Stimulated activated CD8-positive, alpha-beta memory T cell treated with anti-CD3 and anti-CD28 coated beads, Interleukin-7, amount 100 ng/mL, for 1 hour (primary cell): ENCODE measurements around the gene SSR2.
"Not testable (repeated sequence)": the region's sequence is repeated elsewhere in the genome, so short reads cannot be mapped to it uniquely, and the experiment has no call there.

Experiments
- DNase-seq, 2 donors: peaks; one replicate each; pipeline ENCODE4 v3.0.0-alpha.2; 2020; ENCODE audit warnings: low read depth in 2 of 2

Gene SSR2

DNA sequence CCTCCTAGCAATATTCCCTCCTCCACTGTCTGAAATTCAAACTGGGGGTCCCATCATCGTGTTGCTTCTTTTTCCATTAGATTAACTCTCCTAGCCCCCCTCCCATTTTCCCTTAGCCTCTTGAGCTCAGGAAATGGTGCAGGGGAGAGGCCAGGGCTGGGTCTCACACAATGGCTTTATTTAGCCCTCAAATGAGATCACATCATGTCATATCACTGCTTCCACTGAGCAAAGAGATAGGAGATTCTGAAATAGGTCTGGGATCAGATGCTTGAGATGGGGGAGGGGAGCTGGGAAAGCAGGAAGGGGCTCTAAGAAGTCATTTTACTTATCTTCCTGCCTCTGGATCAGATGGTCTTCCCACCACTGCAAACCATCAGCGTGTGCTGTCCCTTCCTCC lies 24.6 kb downstream of the SSR2 start:
- no peak for DNase-seq

DNA sequence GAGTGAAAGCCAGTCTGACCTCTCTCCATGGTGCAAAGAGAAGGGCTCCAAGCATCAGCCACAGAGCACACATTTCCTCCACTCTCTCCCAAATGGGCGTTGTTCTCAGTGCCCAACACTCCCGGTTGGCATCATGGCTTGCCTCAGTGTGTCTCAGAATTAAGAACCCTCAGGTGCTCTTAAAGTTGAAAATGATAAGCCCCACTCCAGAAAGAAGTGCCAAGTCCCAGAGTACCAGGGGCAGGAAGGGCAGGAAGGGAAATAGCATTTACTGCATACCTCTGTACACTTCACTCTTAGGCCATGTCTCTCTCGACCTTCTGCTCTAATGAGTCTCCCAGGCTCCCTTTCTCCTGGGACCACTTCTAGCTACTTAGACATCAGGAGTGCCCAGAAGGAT lies 27.2 kb downstream of the SSR2 start:
- no peak for DNase-seq

DNA sequence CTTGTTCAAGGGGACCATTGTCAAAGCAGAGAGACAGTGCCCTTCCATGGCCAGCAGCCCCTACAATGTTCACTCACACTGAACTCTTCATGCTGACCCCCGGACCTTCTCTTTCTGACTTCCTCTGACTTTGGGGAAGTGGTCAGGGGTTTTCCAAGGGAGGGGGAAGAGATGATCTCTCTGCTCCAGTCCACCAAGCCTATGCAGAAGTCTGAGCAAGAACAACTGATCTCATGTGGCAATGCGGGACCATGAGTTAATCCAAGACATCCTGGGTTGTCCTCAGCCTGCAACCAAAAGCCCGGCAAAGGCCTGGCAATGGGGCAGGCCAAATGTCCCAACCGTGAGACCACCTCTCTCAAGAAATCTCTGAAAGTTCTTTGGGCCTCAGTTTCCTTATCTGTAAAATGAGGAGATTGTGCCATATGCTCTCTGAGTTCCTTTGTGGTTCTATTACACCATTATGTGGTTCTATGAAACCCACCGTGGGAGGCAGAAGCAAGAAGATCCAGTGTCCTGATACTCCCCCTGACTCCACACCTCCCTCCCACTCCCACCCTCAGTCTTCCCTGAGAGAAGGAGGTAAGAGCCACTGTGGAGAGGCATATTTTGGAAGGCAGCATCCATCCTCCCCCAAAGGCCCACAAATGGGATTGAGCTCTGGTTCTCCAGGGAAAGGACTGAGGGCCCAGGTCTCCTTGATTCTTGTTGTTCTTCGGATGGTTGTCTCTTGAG lies 30.6 kb downstream of the SSR2 start:
- DNase-seq, result no peak

DNA sequence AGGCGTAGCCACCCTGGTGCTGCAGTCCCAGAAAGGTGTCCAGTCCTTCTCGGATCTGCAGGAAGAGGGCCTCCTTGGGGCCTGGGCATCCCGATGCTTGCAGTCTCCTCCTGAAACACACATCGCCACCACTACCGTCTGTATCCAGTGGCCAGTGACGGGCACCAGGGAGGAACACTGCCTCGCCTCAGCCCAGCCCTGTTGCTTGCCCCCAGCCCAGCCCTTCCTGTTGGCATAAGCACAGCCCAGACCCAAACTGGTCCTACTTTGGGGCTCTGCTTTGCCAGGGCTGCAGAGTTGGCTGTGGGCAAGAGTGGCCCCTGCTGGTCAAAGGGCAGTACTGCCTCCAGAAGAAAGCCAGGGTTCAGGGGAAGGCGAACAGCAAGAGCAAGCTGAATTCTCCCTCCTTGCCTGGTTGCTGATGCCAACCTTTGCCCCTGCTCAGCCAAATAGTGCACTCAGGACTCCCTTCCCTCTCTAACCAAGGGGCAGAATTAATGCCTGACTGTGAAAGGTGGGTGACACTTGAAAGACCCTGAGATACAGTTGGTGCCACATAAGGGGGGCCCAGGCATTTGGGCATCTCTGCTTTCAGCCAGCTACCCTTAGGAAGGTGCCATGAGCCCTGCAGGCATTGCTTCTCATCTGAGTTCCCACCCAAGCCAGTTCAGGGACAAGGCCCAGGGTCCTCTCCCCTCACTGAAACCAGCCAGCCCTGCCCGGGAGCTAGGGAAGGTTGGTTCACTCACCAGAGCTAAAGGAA lies 31.3 kb downstream of the SSR2 start:
- DNase-seq, result peak; percentile 59 to 60

DNA sequence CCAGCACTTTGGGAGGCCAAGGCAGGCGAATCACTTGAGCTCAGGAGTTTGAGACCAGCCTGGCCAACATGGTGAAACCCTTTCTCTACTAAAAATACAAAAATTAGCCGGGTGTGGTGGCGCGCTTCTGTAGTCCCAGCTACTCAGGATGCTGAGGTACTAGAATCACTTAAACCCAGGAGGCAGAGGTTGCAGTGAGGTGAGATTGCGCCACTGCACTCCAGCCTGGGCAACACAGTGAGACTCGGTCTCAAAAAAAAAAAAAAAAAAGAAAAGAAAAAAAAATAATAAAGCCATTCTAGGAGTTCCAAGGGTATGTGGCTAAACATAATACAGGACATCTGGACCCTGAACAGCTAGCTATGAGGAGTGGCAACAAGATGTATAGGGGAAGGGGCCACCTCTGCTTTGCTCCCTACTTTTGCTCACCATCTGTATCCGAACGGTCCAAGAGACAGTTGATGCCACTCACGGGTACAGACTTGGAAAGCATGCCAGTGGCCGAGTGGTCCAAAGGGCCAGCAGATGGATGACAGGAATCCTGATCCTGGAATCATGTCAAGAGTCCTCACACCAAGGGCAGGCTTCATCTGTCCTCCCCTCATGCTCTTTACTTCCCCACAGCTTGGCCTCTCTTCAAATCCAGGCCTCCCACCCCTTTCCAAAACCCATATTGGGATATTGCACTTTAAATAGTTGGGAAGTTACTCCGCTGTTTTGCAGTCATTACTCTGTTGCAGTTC lies 35.7 kb downstream of the SSR2 start:
- DNase-seq, result not testable (repeated sequence)

DNA sequence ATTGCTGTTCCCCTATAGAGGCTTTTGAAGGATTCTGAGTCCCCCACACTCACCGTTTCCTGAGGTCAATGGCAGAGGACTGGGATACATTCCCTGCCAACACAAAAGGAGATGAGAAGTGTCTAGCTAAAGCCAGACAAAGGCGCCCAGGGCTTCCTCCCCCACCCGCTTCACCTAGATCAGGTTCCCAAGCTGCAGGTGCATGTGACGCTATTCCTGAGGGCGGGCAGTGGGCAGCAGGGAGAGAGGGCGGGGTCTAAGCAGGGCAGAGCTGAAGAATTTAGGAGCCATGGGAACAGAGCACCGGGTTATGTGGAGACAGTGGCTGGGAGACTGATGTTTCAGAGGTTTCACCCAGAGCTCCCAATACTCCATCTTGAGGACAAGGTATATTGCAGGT lies 36.4 kb downstream of the SSR2 start:
- no peak for DNase-seq

DNA sequence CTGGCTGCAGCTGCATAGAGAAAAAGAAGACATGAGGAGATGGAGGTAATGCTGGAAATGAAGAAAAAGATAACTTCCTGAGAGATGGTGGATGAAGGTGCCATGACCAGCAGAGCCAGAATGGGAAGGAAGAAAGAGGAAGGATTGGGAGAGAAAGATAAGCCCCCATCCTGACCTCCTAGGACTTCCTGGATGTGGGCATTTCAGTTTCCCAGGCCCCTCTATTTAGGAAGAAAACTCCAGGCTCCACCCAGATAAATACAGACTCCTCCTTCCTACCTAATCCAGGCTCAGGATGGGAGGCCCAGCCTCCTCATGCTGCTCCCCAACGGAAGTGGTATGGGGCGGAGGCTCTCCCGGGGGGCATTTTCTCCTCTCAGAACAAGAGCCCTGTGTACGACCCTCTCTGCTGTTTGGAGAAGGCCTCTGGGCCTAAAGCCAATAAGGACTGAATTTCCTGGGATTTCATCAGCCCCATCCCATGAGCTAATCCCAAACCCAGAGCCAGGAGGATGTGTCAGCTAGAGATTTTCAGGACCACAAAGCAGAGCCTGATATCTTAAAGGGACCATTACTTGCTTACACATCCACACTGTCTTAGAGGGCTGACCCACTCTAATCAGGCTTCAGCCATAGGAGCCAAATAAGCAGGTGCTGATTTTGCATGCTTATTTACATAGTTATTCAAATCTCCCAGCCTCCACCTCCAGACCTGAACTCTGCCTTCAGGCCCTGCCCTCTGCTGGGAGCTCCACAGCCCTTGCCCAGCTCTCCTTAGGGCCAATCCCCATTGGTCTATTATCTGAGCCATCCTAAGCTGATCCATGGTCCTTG lies 37.3 kb downstream of the SSR2 start:
- no peak for DNase-seq

DNA sequence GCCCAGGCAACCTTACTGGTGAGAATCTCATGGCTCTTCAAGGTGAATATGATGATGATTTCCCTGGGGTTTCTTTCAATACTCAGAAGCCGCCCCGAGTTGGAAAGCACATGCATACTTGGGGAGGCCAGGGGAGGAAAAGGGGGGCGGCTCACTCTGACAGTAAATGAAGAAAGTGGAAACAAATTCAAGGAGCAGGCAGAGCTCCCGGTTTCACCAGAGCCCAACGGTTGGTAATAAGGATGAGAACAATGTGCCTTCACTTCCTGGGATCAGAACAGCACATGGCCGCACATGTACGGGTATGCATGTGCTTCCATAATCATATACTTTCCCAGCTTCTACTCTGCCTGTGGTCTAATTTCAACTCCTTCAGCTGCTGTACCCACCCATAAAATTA lies 38.6 kb downstream of the SSR2 start:
- DNase-seq, result no peak

DNA sequence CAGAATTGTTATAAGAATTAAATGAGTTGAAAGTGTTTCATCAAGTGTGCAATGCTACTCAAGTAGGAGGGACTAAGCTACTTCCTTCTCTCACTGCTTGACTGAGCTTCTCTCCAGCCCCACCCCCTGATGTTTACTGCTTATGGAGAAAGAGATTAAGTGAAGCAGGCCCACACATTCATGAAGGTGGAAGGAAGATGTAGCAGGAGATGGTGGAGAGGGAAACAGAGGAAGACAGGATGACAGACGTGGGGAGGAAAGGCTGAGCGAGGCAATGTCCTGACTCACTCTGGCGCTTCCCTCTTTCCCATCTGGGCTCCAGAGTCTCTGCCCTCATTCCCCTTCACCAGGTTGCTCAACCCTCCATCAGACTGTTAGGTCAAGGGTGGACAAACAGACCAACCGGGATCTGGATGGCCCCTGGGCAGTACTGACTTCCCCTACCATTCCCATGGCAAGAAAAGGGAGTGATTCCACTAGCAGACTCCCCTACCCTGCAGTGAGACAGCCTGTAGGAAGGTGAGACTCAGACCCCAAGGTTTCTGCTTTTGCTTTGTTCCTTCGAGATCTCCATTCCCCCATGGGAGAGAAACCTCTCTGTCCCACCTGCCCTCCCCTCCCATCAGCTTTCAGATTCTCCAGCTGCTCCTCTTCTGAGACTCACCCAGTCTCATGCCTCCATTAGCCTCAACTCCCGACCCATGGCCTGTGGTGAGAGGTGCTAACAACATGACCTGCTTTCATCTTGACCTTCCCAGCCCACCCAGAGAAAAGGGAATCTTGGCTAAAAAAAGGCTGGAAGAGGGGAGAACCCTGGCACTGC lies 39.3 kb downstream of the SSR2 start:
- DNase-seq, result no peak

DNA sequence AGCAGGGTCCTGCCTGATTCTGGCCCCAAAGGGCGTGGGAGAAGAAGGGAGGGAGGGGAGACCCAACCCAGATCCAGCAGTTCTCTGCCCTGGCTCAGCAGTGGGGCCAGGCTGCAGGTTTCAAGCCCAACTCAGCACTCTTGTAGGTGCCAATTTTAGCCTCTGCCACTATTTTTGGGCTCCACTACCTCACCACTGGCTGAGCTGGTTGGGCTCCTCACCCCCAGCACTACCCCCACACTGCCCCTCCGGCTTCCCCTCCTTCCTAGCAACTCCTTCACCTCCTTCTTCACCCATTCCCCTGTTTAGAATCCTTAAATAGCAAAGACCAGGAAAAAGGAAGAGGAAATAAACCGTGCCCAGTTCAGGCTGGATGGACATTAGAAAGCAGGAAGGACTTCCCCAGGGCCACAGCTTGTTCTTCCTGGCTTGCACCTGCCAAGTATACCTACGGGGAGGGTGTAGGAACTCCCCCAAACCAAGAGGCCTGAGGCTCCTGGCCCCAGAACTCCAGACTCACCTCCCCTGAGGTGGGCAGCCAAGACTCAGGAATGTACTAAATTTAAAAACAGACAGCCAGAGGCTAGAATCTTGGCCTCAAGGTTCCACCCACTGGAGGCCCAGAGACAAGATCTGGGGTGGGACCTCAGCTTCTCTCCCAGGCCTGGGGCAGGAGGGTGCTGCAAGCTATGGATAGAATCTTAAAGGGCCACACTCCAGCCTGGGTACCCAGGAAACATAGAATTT lies 41.0 kb downstream of the SSR2 start:
- no peak for DNase-seq

DNA sequence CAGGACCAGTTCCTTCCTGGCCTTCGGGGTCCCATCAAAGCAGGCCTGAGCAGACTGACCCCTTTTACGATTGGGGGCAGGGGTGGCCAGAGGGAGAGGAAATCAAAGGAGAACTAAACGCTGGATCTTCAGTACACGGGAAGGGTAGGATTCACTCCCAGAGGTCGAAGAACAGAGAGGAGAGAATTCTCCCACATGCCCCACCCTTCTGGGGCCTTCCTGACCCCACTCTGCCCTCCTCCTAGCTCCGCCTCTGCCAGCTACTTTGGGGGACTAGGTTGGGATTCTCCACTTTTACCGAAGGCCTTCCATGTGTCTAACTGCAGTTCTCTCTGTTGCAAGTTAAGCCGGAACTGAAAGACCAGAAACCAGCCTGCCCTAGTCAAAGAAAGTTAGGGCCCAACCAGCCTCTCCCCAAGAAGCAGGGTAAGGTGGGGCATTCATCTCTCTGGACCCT lies 41.8 kb downstream of the SSR2 start:
- DNase-seq, result no peak

DNA sequence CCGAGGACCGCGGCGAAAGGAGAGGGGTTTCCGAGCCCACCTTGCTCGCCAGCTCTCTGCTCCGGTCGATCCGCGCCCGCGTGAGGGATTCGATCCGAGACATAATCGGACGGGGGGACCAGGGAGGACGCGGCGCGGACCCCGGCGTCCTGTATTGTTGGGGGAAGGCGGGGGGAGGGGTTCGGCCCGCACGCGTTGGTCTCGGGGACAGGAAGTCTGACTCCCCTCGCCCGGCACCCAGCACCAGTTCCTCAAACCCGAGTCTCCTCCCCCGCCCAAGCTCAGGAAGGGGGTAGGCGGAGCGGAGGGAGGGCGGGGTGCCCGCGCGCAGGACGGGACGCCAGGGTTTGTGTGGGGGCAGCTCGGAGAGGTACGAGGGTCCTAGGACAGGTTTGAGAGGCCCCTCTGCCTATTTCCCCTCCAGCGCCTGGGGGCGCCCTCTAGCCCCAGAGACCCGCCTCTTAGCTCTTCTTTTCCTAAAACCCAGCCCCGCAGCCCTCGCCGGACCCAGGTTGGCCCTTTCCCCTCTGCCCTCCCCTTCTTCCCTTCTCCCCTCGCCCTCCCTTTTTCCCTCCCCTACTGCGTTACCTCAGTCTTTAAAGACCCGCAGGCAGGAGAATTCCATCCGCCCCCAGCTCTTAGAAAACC lies 42.3 kb downstream of the SSR2 start, which contains the start of gene ARHGEF2:
Gene ARHGEF2 (minus strand): TSS at position 223 of the 648 bp plus-strand sequence. CDS start 120 bp downstream, at position 103.
- DNase-seq, result peak; percentile 59 to 62

DNA sequence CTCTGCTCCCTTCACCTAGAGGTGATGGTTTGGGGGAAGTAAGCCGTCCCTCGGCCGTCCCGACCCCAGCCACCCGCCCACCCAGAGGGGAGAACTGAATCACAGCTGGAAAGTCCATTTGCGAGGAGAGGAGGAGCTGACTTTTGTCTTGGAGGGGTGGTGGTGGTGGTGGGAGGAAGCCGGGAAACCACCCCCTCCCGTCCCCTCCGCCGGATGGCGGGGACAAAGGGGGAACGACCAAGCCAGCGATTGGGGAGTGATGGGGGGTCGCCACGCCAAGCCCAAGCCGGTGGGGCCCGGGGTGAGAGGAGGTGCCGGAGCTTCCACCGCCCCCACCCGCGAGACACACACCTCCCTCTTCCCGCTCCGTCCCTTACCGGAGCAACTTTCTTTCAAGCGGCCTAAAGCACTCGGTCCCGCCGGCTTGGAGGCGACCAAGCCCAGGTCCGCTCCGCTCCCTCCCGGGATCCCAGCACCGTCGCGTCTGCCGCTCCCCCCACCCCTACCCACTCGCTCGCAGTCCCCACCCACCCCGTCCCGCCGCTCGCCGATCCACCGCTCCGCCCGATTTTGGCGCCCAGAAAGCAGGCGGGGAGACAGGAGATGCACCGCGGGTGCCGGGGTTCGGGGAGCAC lies 42.9 kb downstream of the SSR2 start:
- DNase-seq, result peak in 1 of 2 donors; percentile 31

DNA sequence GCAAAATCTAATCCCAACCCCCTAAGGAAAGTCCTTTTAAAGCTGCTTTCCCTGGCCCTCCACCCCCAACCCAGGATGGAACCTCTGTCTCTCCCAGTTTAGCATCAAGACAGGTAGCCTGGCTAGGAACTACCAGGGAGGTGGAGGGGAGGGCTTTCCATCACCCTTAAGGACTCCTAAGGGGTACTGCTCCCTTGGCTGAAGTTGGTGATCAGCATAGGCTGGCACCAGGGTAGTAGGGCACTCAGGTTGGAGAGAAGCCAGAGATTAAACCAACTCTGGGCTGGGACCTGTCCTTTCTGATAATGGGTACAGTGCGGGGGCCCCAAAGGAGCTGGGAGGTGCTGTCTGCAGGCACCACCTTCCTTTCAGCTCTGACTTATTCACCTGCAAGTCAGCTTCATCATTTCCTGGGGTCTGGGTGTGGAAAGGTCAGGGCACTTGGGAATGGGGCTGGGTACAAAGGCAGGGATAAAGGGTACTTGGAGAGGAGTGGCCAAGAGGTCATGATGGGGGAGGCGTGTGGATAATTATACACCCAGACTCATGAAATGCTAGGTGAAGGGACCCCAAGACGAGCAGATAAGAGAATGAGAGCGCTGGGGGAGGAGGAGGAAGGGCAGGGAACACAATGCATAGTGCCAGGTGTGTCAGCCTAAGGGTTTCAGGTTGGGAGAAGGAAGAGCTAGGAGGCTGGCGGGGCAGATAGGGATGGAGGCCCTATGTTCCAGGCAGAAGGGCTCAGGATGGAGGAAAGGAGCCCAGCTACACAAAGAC lies 43.6 kb downstream of the SSR2 start:
- no peak for DNase-seq

DNA sequence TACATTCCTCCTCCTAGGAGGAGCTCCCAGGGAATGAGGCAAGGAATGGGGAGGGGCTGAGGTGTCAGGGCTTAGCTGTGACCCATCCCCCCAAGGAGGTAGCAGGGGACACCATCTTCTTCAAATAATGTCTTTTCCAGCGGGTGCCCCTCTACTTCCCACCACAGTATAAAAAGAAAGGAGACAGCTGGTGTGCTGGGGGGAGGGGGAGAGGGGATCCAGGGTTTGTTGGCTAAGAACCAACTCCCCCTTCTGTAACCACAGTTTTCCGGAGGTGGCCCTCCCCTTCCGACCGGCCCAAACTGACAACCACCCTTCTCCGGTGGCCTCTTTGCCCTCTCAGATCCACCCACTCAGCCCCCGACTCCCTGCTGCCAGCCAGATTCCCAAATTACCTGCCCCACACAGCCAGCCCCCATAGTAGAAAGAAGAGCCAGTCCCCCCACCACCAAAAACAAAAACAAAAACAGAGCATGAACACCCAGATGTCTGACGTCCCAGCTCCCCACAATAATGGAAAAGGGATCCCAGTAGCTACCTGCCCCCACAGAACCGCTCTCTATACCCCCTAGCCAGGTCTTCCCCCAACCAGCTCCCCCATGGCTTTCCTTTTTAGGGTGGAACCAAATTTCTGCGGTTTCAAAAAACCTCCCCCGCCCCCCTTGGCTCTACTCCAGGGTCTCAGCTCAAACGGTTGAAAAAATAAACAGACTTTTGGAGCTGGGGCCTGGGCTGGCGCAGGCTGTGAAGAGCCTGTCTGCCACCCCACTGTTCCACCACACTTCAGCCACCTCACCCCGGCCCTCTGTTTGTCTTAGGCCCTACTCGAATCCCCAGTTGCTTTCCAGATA lies 44.5 kb downstream of the SSR2 start:
- DNase-seq, result peak; percentile 54 to 56

DNA sequence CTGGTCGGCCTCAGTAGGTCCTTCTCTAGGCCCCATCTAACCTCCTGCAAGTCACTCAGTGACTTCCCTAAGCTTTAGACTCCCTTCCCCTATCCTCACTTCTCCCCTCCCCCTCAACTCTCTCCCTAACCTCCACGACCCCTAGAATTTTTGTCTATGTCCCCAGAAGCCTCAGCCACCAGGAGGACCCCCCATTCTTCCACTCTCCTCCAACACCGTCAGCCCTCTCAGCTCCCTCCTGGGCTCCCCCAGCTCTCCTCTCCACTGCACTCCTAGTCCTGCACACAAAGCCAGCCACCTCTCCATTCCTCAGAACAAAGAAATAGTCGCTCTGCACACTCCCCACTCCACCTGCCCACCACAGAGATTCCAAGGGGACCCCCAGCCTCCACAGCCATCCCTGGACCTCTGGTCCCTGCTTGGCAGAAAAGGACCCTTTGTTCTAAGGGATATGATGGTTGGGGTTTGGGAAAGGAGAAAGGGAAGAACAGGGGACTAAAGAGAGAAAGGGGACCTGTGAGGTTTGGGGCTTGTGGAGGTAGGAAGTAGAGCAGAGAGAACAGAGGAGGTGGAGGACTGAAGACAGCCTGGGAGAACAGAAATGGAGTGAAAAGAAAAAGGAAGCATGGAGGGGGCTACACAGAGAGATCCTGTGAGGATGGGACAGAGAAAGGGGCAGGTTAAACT lies 45.2 kb downstream of the SSR2 start:
- no peak for DNase-seq
